ENCODE data around the gene CLTRN.

The CLTRN gene

DNA sequence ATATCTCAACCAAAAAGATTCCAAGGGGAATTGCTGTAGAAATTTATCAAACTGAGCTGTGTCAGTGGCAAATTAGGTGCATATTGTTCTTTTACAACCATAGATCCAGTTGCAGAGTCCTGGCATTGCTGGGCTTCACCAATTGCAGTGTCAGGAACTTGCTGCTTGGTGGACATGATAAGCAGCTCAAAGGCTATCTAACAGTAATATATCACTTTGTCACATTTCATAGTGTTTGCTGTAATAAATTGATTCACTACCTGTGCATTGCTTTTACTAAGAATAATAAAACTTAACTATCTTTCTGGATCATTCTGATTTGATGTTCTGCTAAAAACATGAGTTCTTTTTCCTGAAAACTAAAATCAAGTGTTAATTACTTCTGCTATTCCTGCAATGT, 33.0 kb downstream of the CLTRN start:
- H2AFZ ChIP-seq (ENCODE audit: low read length), result no peak overlapping the region
- H3K79me2 ChIP-seq (ENCODE audit: insufficient read depth, low read length), result no peaks in the 10 kb centered on the region
- TF ChIP-seq EZH2phosphoT487 (IDR thresholded peaks at IDR 0.05; ENCODE audit: borderline replicate concordance), result no peak

DNA sequence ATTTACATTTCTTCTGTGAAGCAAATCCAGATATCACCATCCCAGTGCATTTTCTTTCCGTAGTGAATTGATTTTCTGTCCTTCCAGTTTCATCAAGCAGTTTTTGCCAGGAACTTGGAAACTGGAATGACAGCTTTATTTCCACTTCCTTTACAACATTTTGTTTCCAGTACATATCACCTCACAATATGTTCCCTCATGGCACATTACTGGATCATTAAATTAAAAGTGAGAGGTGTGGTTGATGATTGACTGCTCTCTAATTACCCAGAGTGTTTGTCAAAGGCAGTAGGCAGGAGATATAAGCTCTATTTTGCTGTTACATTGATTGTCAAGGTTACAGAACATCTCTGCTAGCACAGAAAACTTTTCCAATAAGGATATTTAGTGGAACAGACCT, 41.6 kb downstream of the CLTRN start:
- Histone ChIP-seq H3K4me1 (ENCODE audit: insufficient read depth, low read length, poor library complexity, severe bottlenecking) (no peaks in the 10 kb centered on the region), H3K79me2 (ENCODE audit: insufficient read depth, low read length) (no peaks in the 10 kb centered on the region), H3K4me3 (ENCODE audit: low read length, poor library complexity, severe bottlenecking) (no peak overlapping the region), H3K4me2 (ENCODE audit: low read depth, low read length, poor library complexity, severe bottlenecking) (no peak overlapping the region), H3K9me3 (ENCODE audit: insufficient read depth, low read depth, low read length) (no peaks in the 10 kb centered on the region), H3K36me3 (ENCODE audit: insufficient read depth, low read length) (no peaks in the 10 kb centered on the region), H3K9me2 (replicated peaks; ENCODE audit: low read depth, low read length) (no peaks in the 10 kb centered on the region), H3K9ac (ENCODE audit: low read depth, low read length, poor library complexity, severe bottlenecking) (no peak overlapping the region), H2AFZ (ENCODE audit: low read length) (no peak overlapping the region), H3K27me3 (ENCODE audit: insufficient read depth, low read length, poor library complexity, severe bottlenecking) (no peaks in the 10 kb centered on the region), H3F3A (ENCODE audit: low read depth) (no peaks in the 10 kb centered on the region), H4K20me1 (ENCODE audit: insufficient read depth, low read length, poor library complexity, severe bottlenecking) (no peaks in the 10 kb centered on the region)
- TF ChIP-seq EZH2phosphoT487 (IDR thresholded peaks at IDR 0.05; ENCODE audit: borderline replicate concordance), result no peak
- TF ChIP-seq, protein P1, sequence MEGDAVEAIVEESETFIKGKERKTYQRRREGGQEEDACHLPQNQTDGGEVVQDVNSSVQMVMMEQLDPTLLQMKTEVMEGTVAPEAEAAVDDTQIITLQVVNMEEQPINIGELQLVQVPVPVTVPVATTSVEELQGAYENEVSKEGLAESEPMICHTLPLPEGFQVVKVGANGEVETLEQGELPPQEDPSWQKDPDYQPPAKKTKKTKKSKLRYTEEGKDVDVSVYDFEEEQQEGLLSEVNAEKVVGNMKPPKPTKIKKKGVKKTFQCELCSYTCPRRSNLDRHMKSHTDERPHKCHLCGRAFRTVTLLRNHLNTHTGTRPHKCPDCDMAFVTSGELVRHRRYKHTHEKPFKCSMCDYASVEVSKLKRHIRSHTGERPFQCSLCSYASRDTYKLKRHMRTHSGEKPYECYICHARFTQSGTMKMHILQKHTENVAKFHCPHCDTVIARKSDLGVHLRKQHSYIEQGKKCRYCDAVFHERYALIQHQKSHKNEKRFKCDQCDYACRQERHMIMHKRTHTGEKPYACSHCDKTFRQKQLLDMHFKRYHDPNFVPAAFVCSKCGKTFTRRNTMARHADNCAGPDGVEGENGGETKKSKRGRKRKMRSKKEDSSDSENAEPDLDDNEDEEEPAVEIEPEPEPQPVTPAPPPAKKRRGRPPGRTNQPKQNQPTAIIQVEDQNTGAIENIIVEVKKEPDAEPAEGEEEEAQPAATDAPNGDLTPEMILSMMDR (conservative IDR thresholded peaks at IDR 0.05; ENCODE audit: low read length), result no peak

More for the DNA sequence above, 33.0 kb downstream of the CLTRN start:
- Histone ChIP-seq H3K9me3 (ENCODE audit: insufficient read depth, low read depth, low read length) (no peaks in the 10 kb centered on the region), H3K9me2 (replicated peaks; ENCODE audit: low read depth, low read length) (no peaks in the 10 kb centered on the region), H3K4me3 (ENCODE audit: low read length, poor library complexity, severe bottlenecking) (no peak overlapping the region), H3K27me3 (ENCODE audit: insufficient read depth, low read length, poor library complexity, severe bottlenecking) (no peaks in the 10 kb centered on the region), H3F3A (ENCODE audit: low read depth) (no peaks in the 10 kb centered on the region), H4K20me1 (ENCODE audit: insufficient read depth, low read length, poor library complexity, severe bottlenecking) (no peaks in the 10 kb centered on the region), H3K36me3 (ENCODE audit: insufficient read depth, low read length) (no peaks in the 10 kb centered on the region), H3K9ac (ENCODE audit: low read depth, low read length, poor library complexity, severe bottlenecking) (no peak overlapping the region), H3K4me1 (ENCODE audit: insufficient read depth, low read length, poor library complexity, severe bottlenecking) (no peaks in the 10 kb centered on the region), H3K4me2 (ENCODE audit: low read depth, low read length, poor library complexity, severe bottlenecking) (no peak overlapping the region)

DNA sequence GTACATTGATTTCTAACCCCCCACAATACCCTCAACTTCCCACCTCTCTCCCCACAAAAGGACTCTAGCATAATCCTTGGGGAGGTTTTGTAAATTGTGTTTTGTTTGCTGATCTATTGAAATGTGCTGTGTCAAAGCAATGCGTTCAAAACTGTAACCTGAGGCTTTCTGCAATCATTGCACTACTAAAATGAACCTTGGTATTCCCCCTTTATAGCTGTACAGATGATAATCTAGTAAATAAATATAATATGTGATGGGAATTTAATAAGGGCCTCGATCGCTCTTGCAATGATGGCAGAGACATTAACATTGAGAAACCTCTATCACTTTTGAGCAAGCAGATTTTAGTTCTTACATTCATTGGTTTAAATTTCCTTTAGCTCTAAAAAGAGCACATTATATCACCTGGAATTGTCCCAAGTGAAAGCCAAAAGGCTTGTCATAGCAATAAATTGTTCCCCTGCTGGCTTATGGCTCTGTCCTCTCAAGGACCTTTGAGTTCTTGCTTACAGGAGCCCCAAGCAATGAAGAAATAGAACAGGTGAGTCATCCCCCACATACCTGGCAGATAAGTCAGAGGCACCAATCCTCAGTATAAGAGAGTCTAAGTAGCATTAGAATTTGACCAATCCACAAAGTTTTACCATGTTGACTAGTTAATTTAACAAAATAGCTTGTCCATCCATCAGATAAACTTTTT, 45.4 kb downstream of the CLTRN start:
- no peaks in the 10 kb centered on the region for H3K79me2 ChIP-seq (ENCODE audit: insufficient read depth, low read length)
- no peaks in the 10 kb centered on the region for H4K20me1 ChIP-seq (ENCODE audit: insufficient read depth, low read length, poor library complexity, severe bottlenecking)
- H3K4me3 ChIP-seq (ENCODE audit: low read length, poor library complexity, severe bottlenecking), result no peak overlapping the region
- H3K4me2 ChIP-seq (ENCODE audit: low read depth, low read length, poor library complexity, severe bottlenecking), result no peak overlapping the region
- H3K9me2 ChIP-seq (replicated peaks; ENCODE audit: low read depth, low read length), result no peaks in the 10 kb centered on the region
- no peaks in the 10 kb centered on the region for H3F3A ChIP-seq (ENCODE audit: low read depth)
- TF ChIP-seq, protein P1 (conservative IDR thresholded peaks at IDR 0.05; ENCODE audit: low read length), result no peak
- no peak for TF ChIP-seq EZH2phosphoT487 (IDR thresholded peaks at IDR 0.05; ENCODE audit: borderline replicate concordance)
- H3K36me3 ChIP-seq (ENCODE audit: insufficient read depth, low read length), result no peaks in the 10 kb centered on the region
- no peaks in the 10 kb centered on the region for H3K9me3 ChIP-seq (ENCODE audit: insufficient read depth, low read depth, low read length)
- H3K4me1 ChIP-seq (ENCODE audit: insufficient read depth, low read length, poor library complexity, severe bottlenecking), result no peaks in the 10 kb centered on the region
- no peak overlapping the region for H2AFZ ChIP-seq (ENCODE audit: low read length)
- no peaks in the 10 kb centered on the region for H3K27me3 ChIP-seq (ENCODE audit: insufficient read depth, low read length, poor library complexity, severe bottlenecking)
- H3K9ac ChIP-seq (ENCODE audit: low read depth, low read length, poor library complexity, severe bottlenecking), result no peak overlapping the region

DNA sequence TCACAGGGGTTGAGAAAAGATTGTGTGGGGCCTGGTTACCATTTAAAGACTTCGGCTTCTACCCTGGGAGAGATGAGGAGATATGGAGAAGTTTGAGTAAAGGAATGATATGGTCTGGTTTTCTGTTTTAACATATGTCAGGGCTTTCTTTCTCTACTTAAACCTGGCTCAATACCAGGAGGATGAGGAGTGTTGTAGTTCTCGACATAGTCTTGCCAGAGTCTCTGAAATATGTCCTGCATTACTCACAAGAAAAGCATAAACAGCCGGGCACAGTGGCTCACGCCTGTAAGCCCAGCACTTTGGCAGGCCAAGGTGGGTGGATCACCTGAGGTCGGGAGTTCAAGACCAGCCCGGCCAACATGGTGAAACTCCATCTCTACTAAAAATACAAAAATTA, 47.5 kb downstream of the CLTRN start:
- Histone ChIP-seq H3K9ac (ENCODE audit: low read depth, low read length, poor library complexity, severe bottlenecking) (no peak overlapping the region), H3K9me3 (ENCODE audit: insufficient read depth, low read depth, low read length) (no peaks in the 10 kb centered on the region), H3K27me3 (ENCODE audit: insufficient read depth, low read length, poor library complexity, severe bottlenecking) (no peaks in the 10 kb centered on the region), H3K4me2 (ENCODE audit: low read depth, low read length, poor library complexity, severe bottlenecking) (no peak overlapping the region), H3K4me3 (ENCODE audit: low read length, poor library complexity, severe bottlenecking) (no peak overlapping the region), H3K4me1 (ENCODE audit: insufficient read depth, low read length, poor library complexity, severe bottlenecking) (no peaks in the 10 kb centered on the region), H4K20me1 (ENCODE audit: insufficient read depth, low read length, poor library complexity, severe bottlenecking) (no peaks in the 10 kb centered on the region), H2AFZ (ENCODE audit: low read length) (no peak overlapping the region), H3K9me2 (replicated peaks; ENCODE audit: low read depth, low read length) (no peaks in the 10 kb centered on the region), H3K36me3 (ENCODE audit: insufficient read depth, low read length) (no peaks in the 10 kb centered on the region), H3K79me2 (ENCODE audit: insufficient read depth, low read length) (no peaks in the 10 kb centered on the region), H3F3A (ENCODE audit: low read depth) (no peaks in the 10 kb centered on the region)
- TF ChIP-seq, protein P1 (conservative IDR thresholded peaks at IDR 0.05; ENCODE audit: low read length), result no peak
- no peak for TF ChIP-seq EZH2phosphoT487 (IDR thresholded peaks at IDR 0.05; ENCODE audit: borderline replicate concordance)
